Stimulated activated CD8-positive, alpha-beta memory T cell treated with anti-CD3 and anti-CD28 coated beads, Interleukin-4, amount 100 ng/mL, for 1 hour (primary cell): Measurements from ENCODE around the gene ATXN1.
"Not testable (repeated sequence)": the region's sequence is repeated elsewhere in the genome, so short reads cannot be mapped to it uniquely, and the experiment has no call there.

Source experiments
- DNase-seq, 2 donors: peaks; one replicate each; pipeline ENCODE4 v3.0.0-alpha.2; 2020; ENCODE audit warnings: low read depth in 2 of 2, low spot score in 1 of 2

ATXN1 gene

GRCh38 chr6:16464045-16464444, 297.2 kb downstream of the ATXN1 start:
- no peak for DNase-seq

- DNase-seq, result not testable (repeated sequence)
Measured at GRCh38 chr6:16463246-16463645, 298.0 kb downstream of the ATXN1 start.

- DNase-seq, result no peak
Measured at GRCh38 chr6:16461491-16461890, 299.8 kb downstream of the ATXN1 start.

GRCh38 chr6:16459472-16459871, 301.8 kb downstream of the ATXN1 start:
- not testable (repeated sequence) for DNase-seq

- DNase-seq, result no peak
Measured at GRCh38 chr6:16452348-16452747, 308.9 kb downstream of the ATXN1 start.

- DNase-seq, result no peak
Measured at GRCh38 chr6:16450821-16451220, 310.4 kb downstream of the ATXN1 start.

- DNase-seq, result no peak
Measured at GRCh38 chr6:16450285-16450684, 311.0 kb downstream of the ATXN1 start.

- no peak for DNase-seq
Measured at GRCh38 chr6:16446273-16446672, 315.0 kb downstream of the ATXN1 start.

GRCh38 chr6:16442031-16442430, 319.2 kb downstream of the ATXN1 start:
- DNase-seq, result no peak

GRCh38 chr6:16441262-16441661, 320.0 kb downstream of the ATXN1 start:
- DNase-seq, result no peak

- no peak for DNase-seq
Measured at GRCh38 chr6:16440636-16441212, 320.5 kb downstream of the ATXN1 start.

- no peak for DNase-seq
Measured at GRCh38 chr6:16438718-16439591, 322.3 kb downstream of the ATXN1 start.

GRCh38 chr6:16437984-16438383, 323.3 kb downstream of the ATXN1 start:
- no peak for DNase-seq

- DNase-seq, result peak in 1 of 2 donors; percentile 24
Measured at GRCh38 chr6:16437095-16437494, 324.2 kb downstream of the ATXN1 start.

GRCh38 chr6:16436550-16436949, 324.7 kb downstream of the ATXN1 start:
- DNase-seq, result no peak

- DNase-seq, result no peak
Measured at GRCh38 chr6:16434885-16435284, 326.4 kb downstream of the ATXN1 start.

GRCh38 chr6:16433338-16433890, 327.8 kb downstream of the ATXN1 start:
- no peak for DNase-seq

GRCh38 chr6:16432075-16433032, 328.9 kb downstream of the ATXN1 start:
- no peak for DNase-seq

GRCh38 chr6:16431106-16431505, 330.2 kb downstream of the ATXN1 start:
- no peak for DNase-seq

- no peak for DNase-seq
Measured at GRCh38 chr6:16430391-16431089, 330.7 kb downstream of the ATXN1 start.

GRCh38 chr6:16429669-16430068, 331.6 kb downstream of the ATXN1 start:
- DNase-seq, result no peak
